Testis (tissue), 2 donors: ENCODE data around the gene AS3MT.

Experiments used
- POLR2A ChIP-seq: fragments of 450-650 bp; IDR thresholded peaks from one replicate; pipeline ENCODE4 v1.6.1; 2017; ENCODE audit warnings: antibody characterized with exemption, mild to moderate bottlenecking, moderate library complexity
- TF ChIP-seq, protein P1 (sequence below), 3 experiments: fragments of 450-650 bp in 2 of 3; fragments of 200-600 bp in 1 of 3; sonication (generic) in 1 of 3; IDR thresholded peaks; one replicate each; pipeline ENCODE4 v1.5.1; 2016 to 2019; ENCODE audit warnings: antibody characterized with exemption in 3 of 3, mild to moderate bottlenecking in 2 of 3, moderate library complexity in 1 of 3

DNA sequence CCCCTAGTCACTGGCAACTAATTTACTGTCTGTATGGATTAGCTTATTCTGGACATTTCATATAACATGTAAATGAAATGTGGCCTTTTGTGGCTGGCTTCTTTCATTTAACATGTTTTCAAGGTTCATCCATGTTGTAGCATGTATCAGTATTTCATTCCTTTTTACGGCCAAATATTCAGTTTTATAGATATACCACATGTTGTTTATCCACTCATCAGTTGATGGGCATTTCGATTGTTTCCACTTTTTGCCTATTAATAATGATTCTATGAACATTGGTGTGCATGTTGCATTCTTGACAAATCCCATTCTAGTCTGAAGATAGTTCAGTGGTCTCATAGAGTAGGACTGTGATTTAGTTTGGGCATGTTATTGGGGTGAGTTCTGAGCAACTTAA lies 61.5 kb downstream of the AS3MT start:
- TF ChIP-seq, protein P1, sequence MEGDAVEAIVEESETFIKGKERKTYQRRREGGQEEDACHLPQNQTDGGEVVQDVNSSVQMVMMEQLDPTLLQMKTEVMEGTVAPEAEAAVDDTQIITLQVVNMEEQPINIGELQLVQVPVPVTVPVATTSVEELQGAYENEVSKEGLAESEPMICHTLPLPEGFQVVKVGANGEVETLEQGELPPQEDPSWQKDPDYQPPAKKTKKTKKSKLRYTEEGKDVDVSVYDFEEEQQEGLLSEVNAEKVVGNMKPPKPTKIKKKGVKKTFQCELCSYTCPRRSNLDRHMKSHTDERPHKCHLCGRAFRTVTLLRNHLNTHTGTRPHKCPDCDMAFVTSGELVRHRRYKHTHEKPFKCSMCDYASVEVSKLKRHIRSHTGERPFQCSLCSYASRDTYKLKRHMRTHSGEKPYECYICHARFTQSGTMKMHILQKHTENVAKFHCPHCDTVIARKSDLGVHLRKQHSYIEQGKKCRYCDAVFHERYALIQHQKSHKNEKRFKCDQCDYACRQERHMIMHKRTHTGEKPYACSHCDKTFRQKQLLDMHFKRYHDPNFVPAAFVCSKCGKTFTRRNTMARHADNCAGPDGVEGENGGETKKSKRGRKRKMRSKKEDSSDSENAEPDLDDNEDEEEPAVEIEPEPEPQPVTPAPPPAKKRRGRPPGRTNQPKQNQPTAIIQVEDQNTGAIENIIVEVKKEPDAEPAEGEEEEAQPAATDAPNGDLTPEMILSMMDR (IDR thresholded peaks at IDR 0.05): no peak
- TF ChIP-seq POLR2A: no peak
